Measurements from ENCODE around the gene GDAP2.

GDAP2 gene

GRCh38 chr1:117838911-117839310, 90.5 kb downstream of the GDAP2 start:
- DNase-seq, result no peak

DNA sequence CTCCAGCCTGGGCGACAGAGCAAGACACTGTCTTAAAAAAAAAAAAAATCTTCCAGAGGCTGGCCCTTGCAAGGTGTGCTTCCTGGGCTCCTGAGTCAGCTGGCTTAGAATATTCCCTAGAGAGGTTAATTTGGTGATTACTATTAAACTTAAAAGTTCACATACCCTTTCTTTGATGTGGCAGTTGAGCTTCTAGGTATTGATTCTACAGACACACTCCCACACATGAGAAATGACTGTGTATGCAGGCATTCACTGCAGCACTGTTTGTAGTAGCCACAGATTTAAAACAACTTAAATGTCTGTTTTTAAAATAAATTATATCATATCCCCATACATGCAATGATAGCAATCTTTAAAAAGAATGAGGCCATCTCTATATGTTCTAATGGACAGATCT, 93.4 kb downstream of the GDAP2 start:
- DNase-seq, result no peak

DNA sequence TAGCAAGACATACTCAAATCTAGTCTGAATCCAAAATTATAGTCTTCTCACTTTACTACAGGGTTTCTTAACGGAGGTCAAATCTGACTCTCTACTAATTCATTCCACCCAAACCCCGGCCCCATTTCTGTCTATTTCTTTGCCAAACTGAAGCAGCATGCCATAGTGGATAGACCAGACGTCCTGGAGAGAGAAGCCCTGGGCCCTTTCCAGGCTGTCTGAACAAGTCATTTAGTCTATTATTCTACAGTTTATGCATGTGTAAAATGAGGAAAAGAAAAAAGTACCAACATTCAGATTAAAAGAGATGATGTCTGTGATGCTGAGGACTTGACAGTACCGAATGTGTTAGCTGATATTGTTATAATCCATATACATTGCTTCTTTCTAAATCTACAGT, 95.0 kb downstream of the GDAP2 start:
- no peak for DNase-seq

DNA sequence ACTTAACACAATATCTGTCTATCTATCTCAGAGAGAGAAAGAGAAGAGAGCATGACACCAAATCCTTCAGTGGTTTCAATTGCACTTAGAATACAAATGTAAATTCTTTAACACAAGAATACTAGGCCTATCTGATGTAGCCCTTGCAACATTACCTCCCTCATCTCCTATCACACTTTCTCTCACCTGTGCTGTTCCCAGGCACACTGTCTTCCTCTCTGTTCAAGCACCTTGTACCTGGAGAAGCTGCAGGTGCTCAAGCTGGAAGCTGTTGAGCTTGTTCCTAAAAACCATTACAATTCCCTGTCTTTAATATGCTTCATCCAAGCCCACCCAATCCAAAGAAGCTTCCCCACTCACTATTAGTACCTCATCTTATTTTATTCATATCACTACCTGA, 97.0 kb downstream of the GDAP2 start:
- no peak for DNase-seq

- DNase-seq, result no peak
Measured at GRCh38 chr1:117830222-117830621, 99.2 kb downstream of the GDAP2 start.

DNA sequence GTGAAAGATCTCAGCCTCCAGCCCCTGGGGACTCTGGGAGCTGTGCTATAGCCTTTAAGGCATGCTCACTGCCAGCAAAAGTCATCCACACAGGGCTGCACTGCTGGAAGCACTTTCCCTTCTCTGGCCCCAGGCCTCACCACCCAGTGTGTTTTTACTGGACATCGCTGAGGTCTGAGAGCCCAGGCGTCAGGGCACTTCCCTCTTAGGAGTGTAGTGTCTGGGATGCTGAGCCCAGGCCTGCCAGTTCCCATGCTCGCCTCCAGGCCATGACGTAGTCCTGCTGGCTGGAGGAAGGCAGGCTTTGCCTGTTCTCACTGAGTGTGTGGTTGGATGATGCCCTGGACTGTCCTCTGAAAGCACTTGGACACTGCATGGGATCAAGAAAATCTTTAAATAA, 101.2 kb downstream of the GDAP2 start:
- DNase-seq, result no peak

GRCh38 chr1:117826540-117827078, 102.8 kb downstream of the GDAP2 start:
- DNase-seq, result no peak

- no peak for DNase-seq
Measured at GRCh38 chr1:117826119-117826518, 103.3 kb downstream of the GDAP2 start.

DNA sequence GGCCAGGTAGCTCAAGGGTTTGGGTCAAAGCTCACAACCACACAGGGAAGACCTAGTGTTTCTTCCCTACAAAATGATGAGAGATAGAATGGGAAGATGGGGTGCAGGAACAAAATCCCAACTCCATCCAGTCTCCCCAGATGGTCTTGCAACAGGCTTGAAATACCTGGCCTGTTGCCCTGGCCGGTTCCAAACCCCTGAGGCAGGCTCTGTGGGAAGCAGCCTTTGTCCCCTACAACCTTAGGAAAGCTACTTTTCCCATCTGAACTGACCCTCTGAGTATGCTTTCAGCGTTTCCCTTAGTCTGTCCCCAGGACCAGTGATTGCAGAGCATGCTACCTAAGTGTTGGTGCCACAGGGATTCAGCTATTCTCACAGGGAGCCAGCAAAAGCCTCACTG, 104.0 kb downstream of the GDAP2 start:
- DNase-seq, result no peak

DNA sequence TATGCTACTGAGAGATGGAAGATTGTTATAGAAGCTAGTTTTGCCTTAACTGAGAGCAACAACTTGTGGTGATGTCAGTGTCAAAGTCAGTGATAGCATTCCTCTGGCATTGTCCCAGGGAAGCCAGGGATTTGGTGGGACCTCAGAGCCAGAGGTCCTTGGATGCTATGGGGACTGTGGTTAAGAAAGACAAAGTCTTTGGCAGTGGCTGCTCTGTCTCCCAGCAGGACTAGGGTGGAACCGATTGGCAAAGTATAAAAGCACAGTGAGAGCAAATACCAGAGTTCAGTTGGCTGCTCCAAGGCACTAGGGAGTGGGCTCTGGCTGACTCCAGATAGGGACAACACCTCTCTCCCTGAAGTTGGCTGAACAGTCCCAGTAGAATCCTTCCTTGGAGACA, 104.8 kb downstream of the GDAP2 start:
- DNase-seq, result no peak

DNA sequence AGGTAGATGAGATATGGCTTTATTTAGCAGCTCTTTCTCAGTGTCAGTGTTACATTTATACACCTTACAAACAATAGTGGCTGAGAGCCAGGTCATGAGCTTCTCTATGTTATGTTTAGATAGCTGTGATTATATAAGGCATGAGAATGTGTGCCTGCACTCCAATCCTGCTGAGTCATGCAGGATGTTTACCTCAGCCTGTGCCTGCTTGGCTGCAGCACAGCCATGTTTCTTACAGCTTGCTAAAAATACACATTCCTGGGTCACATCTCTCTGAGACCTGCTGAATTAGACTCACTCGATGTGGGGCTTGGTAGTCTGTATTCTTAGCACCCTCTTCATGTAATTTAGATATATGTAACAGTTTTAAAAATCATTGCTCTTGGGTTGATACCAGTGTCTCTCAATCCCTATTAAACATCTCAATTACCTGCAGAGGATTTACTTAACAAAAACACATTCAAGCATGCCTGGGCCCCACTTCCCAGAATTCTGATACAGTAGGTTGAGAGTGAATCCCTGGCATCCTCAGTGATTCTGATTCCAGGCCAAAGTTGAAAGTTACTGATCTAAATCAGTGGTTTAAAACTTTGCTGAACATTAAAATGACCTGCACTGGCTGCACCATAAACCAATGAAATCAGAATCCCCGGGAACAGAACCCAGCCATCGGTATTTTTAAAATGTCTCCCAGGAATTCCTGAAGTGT, 107.5 kb downstream of the GDAP2 start:
- DNase-seq, result no peak

DNA sequence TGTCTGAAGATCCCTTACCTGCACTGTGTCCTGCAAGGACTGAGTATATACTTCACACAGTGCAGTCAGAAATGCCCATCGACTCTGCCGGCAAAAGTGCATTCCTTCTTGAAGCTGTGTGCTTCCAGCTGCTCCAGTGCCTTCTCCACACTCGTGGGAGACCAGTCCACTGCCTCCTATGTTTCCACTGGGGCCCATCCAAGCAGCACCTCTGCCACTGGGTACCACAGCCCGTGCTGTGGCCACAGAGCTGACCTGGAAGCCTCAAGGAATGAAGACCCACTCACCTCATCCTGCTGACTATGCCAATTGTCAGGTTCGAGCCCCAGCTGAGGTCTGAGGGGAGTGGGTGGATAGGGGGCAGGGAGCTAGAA, 108.1 kb downstream of the GDAP2 start:
- DNase-seq, result no peak

DNA sequence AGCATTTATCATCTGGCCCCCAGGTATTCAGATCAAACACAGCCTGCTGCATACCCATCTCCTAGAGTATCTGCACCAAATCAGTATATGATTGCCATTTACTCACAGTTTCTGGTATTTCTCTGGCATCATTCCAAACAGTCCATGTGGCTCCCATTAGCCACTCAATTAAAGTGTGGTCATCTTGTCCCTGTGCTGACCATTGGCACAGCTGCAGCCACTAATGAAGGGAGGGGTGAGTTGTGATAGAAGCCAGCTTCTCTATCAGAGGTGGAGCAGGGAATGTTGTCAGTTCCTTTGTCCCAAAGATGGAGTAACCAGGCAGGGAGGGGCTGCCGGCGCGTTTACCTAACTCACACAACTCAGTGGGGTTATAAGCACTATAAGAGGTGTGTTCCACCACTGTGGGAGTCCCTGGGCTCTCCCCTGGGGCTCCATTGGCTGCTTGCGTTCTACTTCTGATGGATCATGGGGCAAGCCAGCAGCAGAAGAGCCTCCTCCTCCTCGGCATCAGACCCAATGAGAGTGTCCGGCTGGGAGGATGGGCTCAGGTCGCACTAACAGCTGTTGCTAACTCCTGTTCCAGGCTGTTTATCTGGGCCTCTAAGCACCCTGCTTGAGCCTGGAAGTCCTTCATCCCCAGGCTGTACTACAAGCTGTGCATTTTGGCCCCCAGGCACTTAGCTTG, 108.6 kb downstream of the GDAP2 start:
- no peak for DNase-seq

- no peak for DNase-seq
Measured at GRCh38 chr1:117820096-117820495, 109.3 kb downstream of the GDAP2 start.

DNA sequence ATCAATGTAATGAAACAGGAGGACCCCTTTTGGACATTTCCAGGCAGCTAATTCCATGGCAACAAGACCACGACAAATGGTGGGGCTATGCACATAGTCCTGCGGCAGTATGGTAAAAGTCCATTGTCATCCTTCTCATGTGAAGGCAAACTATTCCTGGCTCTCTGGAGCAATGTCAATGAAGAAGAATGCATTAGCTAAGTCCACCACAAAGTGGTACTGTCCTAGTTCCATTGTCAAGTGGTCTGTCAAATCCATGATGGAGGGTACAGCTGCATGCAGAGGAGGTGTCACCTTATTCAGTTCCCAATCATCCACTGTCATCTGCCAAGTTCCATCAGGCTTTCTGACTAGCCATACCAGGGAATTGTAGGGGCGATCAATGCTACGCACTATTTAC, 110.1 kb downstream of the GDAP2 start:
- no peak for DNase-seq

DNA sequence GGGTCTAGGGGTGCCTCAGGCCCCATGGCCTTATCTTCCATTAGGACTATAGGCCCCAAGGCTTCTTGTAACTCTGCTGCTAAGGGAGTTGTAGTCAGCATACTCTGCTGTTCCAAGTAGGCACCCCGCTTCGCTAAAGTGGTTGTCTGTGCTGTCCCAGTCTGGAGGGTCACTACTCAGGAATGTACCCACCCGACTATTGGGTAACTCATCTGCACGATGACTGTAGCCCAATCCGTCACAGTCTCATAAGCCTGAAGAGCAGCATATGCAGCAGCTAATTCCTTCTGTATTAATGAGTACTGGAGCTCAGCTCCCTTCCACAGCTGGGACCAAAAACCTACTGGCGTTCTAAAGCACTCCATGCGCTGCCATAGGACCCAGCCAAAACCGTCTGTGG, 111.0 kb downstream of the GDAP2 start:
- no peak for DNase-seq

DNA sequence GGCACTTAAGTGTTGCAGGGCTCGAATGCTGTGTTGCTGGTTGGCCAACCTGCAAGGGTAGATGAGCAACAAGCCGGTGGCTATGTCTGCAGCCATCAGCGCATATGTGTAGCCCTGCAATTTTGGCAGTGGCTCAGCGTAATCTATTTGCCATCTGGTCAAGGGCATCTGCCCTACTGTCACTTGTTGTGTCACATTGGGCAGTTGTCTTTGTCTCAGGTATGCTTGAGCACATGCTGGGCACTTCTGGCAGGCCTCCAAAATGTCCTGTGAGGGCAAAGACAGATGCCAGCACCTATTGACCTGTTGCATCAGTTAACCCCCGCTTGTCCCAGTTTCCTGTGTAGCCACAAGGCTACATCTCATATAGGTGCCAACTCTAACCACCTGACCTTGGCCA, 111.8 kb downstream of the GDAP2 start:
- DNase-seq, result no peak

DNA sequence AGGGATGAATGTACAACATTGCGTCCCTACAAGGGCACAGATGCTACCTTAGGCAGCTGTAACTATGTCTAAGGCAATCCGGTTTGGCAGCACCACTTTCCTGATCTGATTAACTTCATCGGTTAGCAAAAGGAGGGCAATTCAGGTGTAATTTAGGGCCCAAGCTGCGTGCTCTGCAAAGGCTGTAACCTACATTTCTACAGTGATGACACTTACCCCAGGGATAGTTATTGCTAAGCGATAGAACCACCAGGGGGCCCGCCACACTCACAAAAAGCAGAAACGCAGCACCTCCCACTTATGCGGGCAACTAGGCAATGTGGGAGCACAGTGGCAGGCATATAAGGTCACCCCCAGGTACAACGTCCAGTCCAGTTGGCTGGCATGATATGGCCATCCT, 113.5 kb downstream of the GDAP2 start:
- DNase-seq, result no peak

GRCh38 chr1:117814856-117815797, 114.3 kb downstream of the GDAP2 start:
- DNase-seq, result no peak

All from KG1 (cell line).